ENCODE measurements around the gene FAM20A. TPM values are rescaled to one million over a fixed set of nuclear protein-coding genes. Genes with fewer than 3 reads are reported as not detected.

FAM20A gene
- total RNA-seq, 1 experiment from 2014 or later, result not detected

DNA sequence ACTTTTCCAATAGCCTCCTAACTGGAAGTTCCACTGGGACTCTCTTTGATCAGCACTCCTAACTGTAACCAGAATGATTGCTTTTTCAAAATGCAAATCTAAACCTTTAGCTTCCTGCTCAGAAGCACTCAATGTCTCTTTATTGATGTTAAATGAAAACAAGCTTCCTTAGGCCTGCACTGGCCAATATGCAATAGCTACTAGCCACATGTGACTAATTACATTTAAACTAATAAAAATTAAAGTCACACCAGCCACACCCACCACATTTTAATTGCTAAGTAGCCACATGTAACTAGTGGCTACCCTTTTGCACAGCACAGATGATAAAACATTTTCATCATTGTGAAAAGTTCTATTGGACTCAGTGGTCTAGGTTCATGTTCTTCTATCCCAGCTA, 31.8 kb downstream of the FAM20A start:
- no peaks in the 10 kb centered on the region for H3K9me3 ChIP-seq (ENCODE audit: control insufficient read depth in 1 of 2, insufficient read depth in 1 of 2, low read depth in 1 of 2, low read length in 2 of 2)
- POLR2A ChIA-PET, result no interaction called here
- CTCF ChIA-PET, result no interaction called here
- no peaks in the 10 kb centered on the region for H3K9me2 ChIP-seq (ENCODE audit: insufficient read depth)
- H3K4me1 ChIP-seq (ENCODE audit: control insufficient read depth in 1 of 2, insufficient read depth in 2 of 2, low read length in 2 of 2), result no peaks in the 10 kb centered on the region
- ATAC-seq (no peak), DNase-seq (ENCODE audit: low read depth, low spot score) (no peak)
- intact Hi-C loops (cut with micrococcal nuclease), result no loop called here
- no peaks in the 10 kb centered on the region for H3K79me2 ChIP-seq (ENCODE audit: insufficient read depth, low read length)
- H3K27me3 ChIP-seq (ENCODE audit: insufficient read depth, low read length), result no peaks in the 10 kb centered on the region
- no peak overlapping the region for H3K4me2 ChIP-seq (ENCODE audit: low read length)
- H3K36me3 ChIP-seq (ENCODE audit: control insufficient read depth in 1 of 2, insufficient read depth in 2 of 2, low read length in 2 of 2), result no peaks in the 10 kb centered on the region
- H2AFZ ChIP-seq (ENCODE audit: low read depth, low read length, poor library complexity, severe bottlenecking), result no peak overlapping the region
- H4K20me1 ChIP-seq (ENCODE audit: insufficient read depth), result no peaks in the 10 kb centered on the region
- no peak for TF ChIP-seq JUND (IDR thresholded peaks at IDR 0.05)
- no peak for TF ChIP-seq CEBPB (IDR thresholded peaks at IDR 0.05; ENCODE audit: low read depth)
- no peak for TF ChIP-seq POLR2A (IDR thresholded peaks at IDR 0.05; ENCODE audit: borderline replicate concordance, extremely low read depth, insufficient read depth, insufficient read length)
- no peak for TF ChIP-seq SP1 (IDR thresholded peaks at IDR 0.05; ENCODE audit: low read depth)
- no peak for TF ChIP-seq FOSL1 (IDR thresholded peaks at IDR 0.05; ENCODE audit: low read depth)
- no peak for TF ChIP-seq ZFX (IDR thresholded peaks at IDR 0.05)
- TF ChIP-seq, protein P1, sequence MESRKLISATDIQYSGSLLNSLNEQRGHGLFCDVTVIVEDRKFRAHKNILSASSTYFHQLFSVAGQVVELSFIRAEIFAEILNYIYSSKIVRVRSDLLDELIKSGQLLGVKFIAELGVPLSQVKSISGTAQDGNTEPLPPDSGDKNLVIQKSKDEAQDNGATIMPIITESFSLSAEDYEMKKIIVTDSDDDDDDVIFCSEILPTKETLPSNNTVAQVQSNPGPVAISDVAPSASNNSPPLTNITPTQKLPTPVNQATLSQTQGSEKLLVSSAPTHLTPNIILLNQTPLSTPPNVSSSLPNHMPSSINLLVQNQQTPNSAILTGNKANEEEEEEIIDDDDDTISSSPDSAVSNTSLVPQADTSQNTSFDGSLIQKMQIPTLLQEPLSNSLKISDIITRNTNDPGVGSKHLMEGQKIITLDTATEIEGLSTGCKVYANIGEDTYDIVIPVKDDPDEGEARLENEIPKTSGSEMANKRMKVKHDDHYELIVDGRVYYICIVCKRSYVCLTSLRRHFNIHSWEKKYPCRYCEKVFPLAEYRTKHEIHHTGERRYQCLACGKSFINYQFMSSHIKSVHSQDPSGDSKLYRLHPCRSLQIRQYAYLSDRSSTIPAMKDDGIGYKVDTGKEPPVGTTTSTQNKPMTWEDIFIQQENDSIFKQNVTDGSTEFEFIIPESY (IDR thresholded peaks at IDR 0.05; ENCODE audit: extremely low read depth, insufficient replicate concordance, low read length), result no peak
- no peak for TF ChIP-seq CBX3 (IDR thresholded peaks at IDR 0.05; ENCODE audit: low read depth)
- TF ChIP-seq, protein P2, sequence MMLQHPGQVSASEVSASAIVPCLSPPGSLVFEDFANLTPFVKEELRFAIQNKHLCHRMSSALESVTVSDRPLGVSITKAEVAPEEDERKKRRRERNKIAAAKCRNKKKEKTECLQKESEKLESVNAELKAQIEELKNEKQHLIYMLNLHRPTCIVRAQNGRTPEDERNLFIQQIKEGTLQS (IDR thresholded peaks at IDR 0.05), result no peak
- no peak for TF ChIP-seq EZH2phosphoT487 (IDR thresholded peaks at IDR 0.05; ENCODE audit: borderline replicate concordance)
- no peak overlapping the region for H3K27ac ChIP-seq (ENCODE audit: low read depth, low read length)
- BruUV-seq (replicated peaks), result no TSS peak
- RAD21 ChIA-PET (ENCODE audit: low non-redundant PET in 1 of 2, low total read pairs in 2 of 2, uncharacterized antibody in 2 of 2, unreplicated experiment in 2 of 2), result no interaction called here
- H3K4me3 ChIP-seq (replicated peaks in 1 of 2; ENCODE audit: low read depth in 1 of 2, low read length in 2 of 2), result no peak overlapping the region
- no peak overlapping the region for H3K9ac ChIP-seq (ENCODE audit: low read length)

DNA sequence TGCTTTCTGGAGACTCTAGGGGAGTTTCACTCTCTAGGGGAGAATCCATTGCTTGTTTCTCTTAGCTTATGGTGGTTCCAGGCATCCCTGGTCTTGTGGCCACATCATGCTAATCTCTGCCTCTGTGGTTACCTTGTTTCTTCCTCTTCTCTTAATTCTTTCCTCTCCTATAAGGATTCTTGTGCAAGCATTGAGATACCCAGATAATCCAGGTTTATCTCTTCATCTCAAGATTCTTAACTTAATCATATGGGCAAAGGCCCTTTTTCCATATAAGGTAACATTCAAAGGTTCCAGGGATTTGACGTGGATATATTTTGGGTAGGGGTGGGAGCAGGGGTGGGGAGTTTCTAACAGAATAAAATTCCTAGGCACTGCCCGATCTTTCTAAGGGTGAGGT, 32.6 kb downstream of the FAM20A start:
- Histone ChIP-seq H3K9ac (ENCODE audit: low read length) (no peak overlapping the region), H3K36me3 (ENCODE audit: control insufficient read depth in 1 of 2, insufficient read depth in 2 of 2, low read length in 2 of 2) (no peaks in the 10 kb centered on the region), H3K9me2 (ENCODE audit: insufficient read depth) (no peaks in the 10 kb centered on the region), H3K4me2 (ENCODE audit: low read length) (no peak overlapping the region), H4K20me1 (ENCODE audit: insufficient read depth) (no peaks in the 10 kb centered on the region), H3K4me3 (replicated peaks in 1 of 2; ENCODE audit: low read depth in 1 of 2, low read length in 2 of 2) (no peak overlapping the region), H3K9me3 (ENCODE audit: control insufficient read depth in 1 of 2, insufficient read depth in 1 of 2, low read depth in 1 of 2, low read length in 2 of 2) (no peaks in the 10 kb centered on the region), H3K27ac (ENCODE audit: low read depth, low read length) (no peak overlapping the region), H3K79me2 (ENCODE audit: insufficient read depth, low read length) (no peaks in the 10 kb centered on the region), H2AFZ (ENCODE audit: low read depth, low read length, poor library complexity, severe bottlenecking) (no peak overlapping the region), H3K27me3 (ENCODE audit: insufficient read depth, low read length) (no peaks in the 10 kb centered on the region), H3K4me1 (ENCODE audit: control insufficient read depth in 1 of 2, insufficient read depth in 2 of 2, low read length in 2 of 2) (no peaks in the 10 kb centered on the region)
- RAD21 ChIA-PET (ENCODE audit: low non-redundant PET in 1 of 2, low total read pairs in 2 of 2, uncharacterized antibody in 2 of 2, unreplicated experiment in 2 of 2), result no interaction called here
- DNase-seq (ENCODE audit: low read depth, low spot score) (no peak), ATAC-seq (no peak)
- CTCF ChIA-PET, result no interaction called here
- POLR2A ChIA-PET, result no interaction called here
- intact Hi-C loops (cut with micrococcal nuclease), result no loop called here
- BruUV-seq (replicated peaks), result no TSS peak
- TF ChIP-seq TCF7L2 (IDR thresholded peaks at IDR 0.05; ENCODE audit: borderline replicate concordance, extremely low read depth, insufficient read depth, insufficient read length) (no peak), JUND (IDR thresholded peaks at IDR 0.05) (no peak), SP1 (IDR thresholded peaks at IDR 0.05; ENCODE audit: low read depth) (no peak), ELF1 (IDR thresholded peaks at IDR 0.05; ENCODE audit: borderline replicate concordance, low read depth) (no peak), EZH2 (IDR thresholded peaks at IDR 0.05) (no peak), SIN3A (IDR thresholded peaks at IDR 0.05; ENCODE audit: low read depth) (no peak), CEBPB (IDR thresholded peaks at IDR 0.05; ENCODE audit: low read depth) (no peak)
- TF ChIP-seq, protein P2 (IDR thresholded peaks at IDR 0.05), result no peak
- TF ChIP-seq, protein P3, sequence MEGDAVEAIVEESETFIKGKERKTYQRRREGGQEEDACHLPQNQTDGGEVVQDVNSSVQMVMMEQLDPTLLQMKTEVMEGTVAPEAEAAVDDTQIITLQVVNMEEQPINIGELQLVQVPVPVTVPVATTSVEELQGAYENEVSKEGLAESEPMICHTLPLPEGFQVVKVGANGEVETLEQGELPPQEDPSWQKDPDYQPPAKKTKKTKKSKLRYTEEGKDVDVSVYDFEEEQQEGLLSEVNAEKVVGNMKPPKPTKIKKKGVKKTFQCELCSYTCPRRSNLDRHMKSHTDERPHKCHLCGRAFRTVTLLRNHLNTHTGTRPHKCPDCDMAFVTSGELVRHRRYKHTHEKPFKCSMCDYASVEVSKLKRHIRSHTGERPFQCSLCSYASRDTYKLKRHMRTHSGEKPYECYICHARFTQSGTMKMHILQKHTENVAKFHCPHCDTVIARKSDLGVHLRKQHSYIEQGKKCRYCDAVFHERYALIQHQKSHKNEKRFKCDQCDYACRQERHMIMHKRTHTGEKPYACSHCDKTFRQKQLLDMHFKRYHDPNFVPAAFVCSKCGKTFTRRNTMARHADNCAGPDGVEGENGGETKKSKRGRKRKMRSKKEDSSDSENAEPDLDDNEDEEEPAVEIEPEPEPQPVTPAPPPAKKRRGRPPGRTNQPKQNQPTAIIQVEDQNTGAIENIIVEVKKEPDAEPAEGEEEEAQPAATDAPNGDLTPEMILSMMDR (IDR thresholded peaks at IDR 0.05 in 2 of 3, conservative IDR thresholded peaks at IDR 0.05 in 1 of 3; ENCODE audit: borderline replicate concordance in 1 of 3, insufficient read depth in 1 of 3, low read depth in 2 of 3, low read length in 2 of 3), result no peak
- TF ChIP-seq, protein P1 (IDR thresholded peaks at IDR 0.05; ENCODE audit: extremely low read depth, insufficient replicate concordance, low read length), result no peak

Data from HCT116 (cell line).